Lower leg skin (tissue), 4 donors: ENCODE data around the gene FMNL2. TPM values are rescaled to one million over a fixed set of nuclear protein-coding genes. Genes with fewer than 3 reads are reported as not detected.

ENCODE experiments used
- DNase-seq, 2 donors: peaks; one replicate each; pipeline ENCODE4 v3.0.0-alpha.2; 2019; ENCODE audit warnings: low spot score in 2 of 2
- H3K4me3 ChIP-seq: fragments of 200-600 bp; sonication (generic); 2 replicates; pipeline ENCODE4 v1.5.1; 2017; ENCODE audit warnings: mild to moderate bottlenecking, low read depth; ENCODE audit not compliant: poor library complexity, severe bottlenecking
- POLR2A ChIP-seq, 2 donors: fragments of 450-650 bp; IDR thresholded peaks; one replicate each; pipeline ENCODE4 v1.6.1; 2016 to 2017; ENCODE audit warnings: antibody characterized with exemption in 2 of 2, mild to moderate bottlenecking in 1 of 2, moderate library complexity in 1 of 2
- WGBS, 2 donors: methylation state at CpG; one replicate each; pipeline ENCODE4 v1.1.5; 2018; 5-methylcytosine and 5-hydroxymethylcytosine counted together
- intact Hi-C: fragments of 100-400 bp; cut with DNase I; formaldehyde crosslinking; loops from one replicate; pipeline ENCODE4 v1.15.0; 2023; ENCODE audit warnings: low total_unique reads
- total RNA-seq, 4 donors: library from RNA; depleted of rRNA; stranded (reverse); fragments of >200 nt; gene quantifications; one replicate each; pipeline ENCODE4 v1.1.0, GENCODE V29; 2016
- TF ChIP-seq, protein P1 (sequence below), 3 donors: fragments of 450-650 bp; IDR thresholded peaks; one replicate each; pipeline ENCODE4 v1.5.1; 2016; ENCODE audit warnings: antibody characterized with exemption in 3 of 3, mild to moderate bottlenecking in 3 of 3, moderate library complexity in 2 of 3

FMNL2 gene
- total RNA-seq, 4 donors from 2014 or later: 9.6 to 18.3 (median 12.9) TPM

DNA sequence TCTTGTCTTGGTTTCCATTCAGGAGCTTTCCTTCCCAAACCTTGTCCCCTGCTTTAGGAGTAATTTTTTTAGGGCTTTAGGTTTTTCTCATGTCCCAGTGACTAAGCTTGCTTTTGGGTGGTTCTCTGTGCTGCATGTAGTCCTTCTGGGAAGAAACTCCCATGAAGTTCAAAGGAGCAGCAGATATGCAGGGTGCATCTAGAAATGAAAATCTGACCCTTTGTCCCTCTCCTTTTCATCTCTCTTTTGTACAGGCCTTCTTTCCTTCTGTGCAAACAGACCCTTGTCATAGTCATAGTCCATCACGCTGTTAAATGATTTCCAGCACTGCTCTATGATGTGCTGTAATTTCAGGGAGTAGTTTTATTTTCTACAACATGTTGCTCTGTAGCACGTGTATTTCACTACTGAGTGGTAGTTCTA lies 20.4 kb downstream of the FMNL2 start:
- no peak for DNase-seq
- no peak overlapping the region for H3K4me3 ChIP-seq
- 59 to 64% methylated on average over 2 of the region's 2 CpGs for WGBS, 2 donors
- intact Hi-C loops: no loop called here
- no peak for TF ChIP-seq POLR2A (IDR thresholded peaks at IDR 0.05)
- TF ChIP-seq, protein P1, sequence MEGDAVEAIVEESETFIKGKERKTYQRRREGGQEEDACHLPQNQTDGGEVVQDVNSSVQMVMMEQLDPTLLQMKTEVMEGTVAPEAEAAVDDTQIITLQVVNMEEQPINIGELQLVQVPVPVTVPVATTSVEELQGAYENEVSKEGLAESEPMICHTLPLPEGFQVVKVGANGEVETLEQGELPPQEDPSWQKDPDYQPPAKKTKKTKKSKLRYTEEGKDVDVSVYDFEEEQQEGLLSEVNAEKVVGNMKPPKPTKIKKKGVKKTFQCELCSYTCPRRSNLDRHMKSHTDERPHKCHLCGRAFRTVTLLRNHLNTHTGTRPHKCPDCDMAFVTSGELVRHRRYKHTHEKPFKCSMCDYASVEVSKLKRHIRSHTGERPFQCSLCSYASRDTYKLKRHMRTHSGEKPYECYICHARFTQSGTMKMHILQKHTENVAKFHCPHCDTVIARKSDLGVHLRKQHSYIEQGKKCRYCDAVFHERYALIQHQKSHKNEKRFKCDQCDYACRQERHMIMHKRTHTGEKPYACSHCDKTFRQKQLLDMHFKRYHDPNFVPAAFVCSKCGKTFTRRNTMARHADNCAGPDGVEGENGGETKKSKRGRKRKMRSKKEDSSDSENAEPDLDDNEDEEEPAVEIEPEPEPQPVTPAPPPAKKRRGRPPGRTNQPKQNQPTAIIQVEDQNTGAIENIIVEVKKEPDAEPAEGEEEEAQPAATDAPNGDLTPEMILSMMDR (IDR thresholded peaks at IDR 0.05): no peak

DNA sequence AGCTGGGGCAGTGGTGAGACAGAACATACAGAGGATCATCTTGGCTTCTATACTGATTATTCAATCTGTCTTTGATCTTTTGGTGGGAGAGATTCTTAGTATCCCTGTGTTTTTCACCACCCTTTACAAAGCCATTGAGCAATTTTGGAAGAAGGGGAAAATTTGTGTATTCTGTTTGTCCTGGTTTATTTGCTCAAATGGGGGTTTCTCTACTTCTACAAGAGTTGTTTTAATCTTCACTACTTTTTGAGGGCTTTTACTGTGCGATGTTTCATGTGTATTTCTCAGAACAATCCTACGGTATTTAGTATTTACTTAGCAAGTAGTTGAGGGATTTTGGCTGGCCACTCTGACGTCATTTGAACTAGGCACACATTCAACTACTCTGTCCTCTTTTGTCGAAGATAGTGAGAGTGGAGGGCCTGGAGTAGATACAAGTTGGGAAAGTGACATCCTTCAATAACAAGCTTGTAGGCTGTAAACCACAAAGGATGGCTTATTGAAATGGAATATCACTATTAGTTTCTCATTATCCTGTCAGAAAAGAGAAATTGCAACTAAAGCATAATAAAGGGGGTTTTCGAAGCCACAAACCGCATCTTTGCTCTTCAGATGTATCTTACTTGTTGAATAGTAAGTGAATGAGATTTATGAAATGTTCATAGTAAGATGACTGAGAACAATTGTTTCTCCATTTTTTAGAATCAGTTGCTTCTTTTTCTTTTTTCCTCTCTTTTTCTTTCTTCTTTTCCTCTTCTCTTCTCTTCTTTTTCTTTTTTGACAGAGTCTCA lies 24.8 kb downstream of the FMNL2 start:
- no peak for DNase-seq
- WGBS, 2 donors: 92 to 95% methylated on average over 6 of the region's 6 CpGs
- H3K4me3 ChIP-seq: no peak overlapping the region
- intact Hi-C loops: no loop called here
- TF ChIP-seq POLR2A (IDR thresholded peaks at IDR 0.05): no peak
- TF ChIP-seq, protein P1 (IDR thresholded peaks at IDR 0.05): no peak

DNA sequence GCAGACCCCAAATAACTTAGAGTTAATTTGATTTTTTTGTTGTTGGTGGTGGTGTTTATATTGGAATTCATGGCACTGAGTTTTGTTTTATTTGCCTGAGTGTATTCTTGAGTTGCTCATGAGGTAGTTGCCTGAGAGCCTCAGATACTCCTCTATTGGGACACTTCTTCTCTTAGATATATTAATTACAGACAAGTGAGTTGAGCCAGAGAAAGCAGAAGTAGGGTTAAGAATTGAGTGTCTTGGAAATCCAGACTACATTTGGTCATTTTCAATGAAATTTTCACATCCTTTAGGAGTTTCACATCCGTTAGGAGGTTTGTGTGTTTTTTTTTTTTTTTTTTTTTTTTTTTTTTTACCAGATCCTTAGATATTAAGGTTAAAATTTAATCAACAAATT lies 29.0 kb downstream of the FMNL2 start:
- intact Hi-C loops: no loop called here
- 73 to 86% methylated on average over 1 of the region's 1 CpG for WGBS, 2 donors
- no peak overlapping the region for H3K4me3 ChIP-seq
- TF ChIP-seq POLR2A (IDR thresholded peaks at IDR 0.05): no peak
- TF ChIP-seq, protein P1 (IDR thresholded peaks at IDR 0.05): no peak
- DNase-seq: no peak

DNA sequence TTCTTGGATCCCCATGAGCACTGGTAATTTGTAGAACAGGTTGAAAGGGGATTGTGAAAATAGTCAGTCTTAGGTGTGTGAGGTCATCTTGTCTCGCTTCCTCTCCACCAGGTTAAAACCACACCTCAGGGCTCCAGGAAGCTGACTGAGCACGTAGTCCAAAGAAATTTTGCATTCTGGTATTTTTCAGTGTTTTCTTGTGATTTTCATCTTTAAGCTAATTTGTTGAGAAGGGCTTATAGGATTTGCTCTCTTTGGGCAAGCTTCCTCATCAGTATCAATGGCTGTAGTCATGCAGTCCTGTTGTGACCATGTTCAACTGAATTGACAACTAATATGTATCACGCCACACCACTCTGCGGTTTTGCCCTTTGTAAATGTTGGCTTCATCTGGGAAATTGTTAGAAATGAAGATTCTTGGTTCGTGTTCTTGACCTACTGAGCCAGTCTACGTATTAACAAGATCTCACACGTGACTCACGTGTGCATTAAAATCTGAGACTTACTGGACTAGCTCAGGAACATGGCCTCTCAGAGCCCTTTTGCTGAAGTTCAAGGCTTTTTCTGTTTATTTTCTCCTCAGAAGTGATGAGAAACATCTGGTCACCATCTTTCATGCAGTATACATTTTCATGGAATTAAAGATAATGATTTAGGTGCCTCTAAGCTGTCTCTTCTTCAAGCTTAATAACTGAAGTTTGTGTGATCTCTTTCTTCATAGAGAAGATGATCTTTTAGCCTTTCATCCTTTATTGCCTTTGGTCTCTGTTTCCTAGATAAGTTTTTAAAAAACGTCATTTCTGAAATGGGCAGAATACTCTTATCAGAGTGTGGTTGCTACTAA lies 32.8 kb downstream of the FMNL2 start:
- intact Hi-C loops: no loop called here
- no peak for TF ChIP-seq POLR2A (IDR thresholded peaks at IDR 0.05)
- TF ChIP-seq, protein P1 (IDR thresholded peaks at IDR 0.05): no peak

DNA sequence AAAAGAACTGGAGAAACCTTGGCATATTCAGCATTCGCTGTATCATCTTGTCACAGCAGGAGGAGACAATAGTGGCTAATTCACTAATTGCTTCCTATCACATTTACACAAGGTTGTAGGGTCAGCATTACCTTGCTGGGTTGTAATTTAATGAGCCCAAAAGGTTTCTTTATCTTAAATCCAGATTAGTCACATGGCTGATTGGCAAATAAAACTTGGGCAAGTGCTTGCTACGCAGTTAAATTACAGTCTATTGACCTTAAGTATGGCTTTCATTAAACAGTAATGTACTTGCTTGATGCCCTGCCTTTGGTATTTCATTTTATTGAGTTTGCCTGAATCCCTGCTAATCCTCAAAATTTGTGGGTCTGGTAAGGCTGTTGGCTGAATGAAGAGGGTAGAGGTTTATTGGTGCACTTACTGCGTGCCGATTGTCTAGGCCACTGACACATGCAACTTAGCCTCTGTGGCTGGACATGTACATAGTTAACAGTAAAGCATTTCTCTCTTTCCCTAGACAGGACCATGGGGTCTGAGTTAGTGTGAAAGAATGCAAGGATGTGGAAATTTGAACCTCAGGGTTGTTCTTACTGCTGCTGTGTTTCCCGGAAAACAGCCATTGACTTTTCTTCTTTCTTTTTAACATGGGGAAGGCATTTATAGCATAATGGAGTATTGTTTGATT lies 34.3 kb downstream of the FMNL2 start:
- H3K4me3 ChIP-seq: no peak overlapping the region
- TF ChIP-seq, protein P1 (IDR thresholded peaks at IDR 0.05): no peak
- TF ChIP-seq POLR2A (IDR thresholded peaks at IDR 0.05): no peak
- WGBS, 2 donors: 89 to 95% methylated on average over 5 of the region's 5 CpGs
- DNase-seq: no peak
- intact Hi-C loops: no loop called here

More for the DNA sequence above, 32.8 kb downstream of the FMNL2 start:
- 87 to 89% methylated on average over 9 of the region's 9 CpGs for WGBS, 2 donors
- H3K4me3 ChIP-seq: no peak overlapping the region
- DNase-seq: no peak
